ENCODE data around the gene ZGPAT. TPM values are rescaled to one million over a fixed set of nuclear protein-coding genes. Genes with fewer than 3 reads are reported as not detected.
"Not testable (repeated sequence)": the region's sequence is repeated elsewhere in the genome, so short reads cannot be mapped to it uniquely, and the experiment has no call there.

Gene ZGPAT
- total RNA-seq, 1 experiment from 2014 or later: 44.3 TPM

- no peak for DNase-seq (ENCODE audit: low read depth)
- in situ Hi-C loops (cut with HindIII; ENCODE audit: low pct_unique_long_range_greater_than_20kb, low sequenced_read_pairs): no loop called here
These were observed 1.3 kb downstream of the ZGPAT start for GRCh38 chr20:63709149-63709527.

GRCh38 chr20:63711085-63711645, 3.3 kb downstream of the ZGPAT start:
- in situ Hi-C loops (cut with HindIII; ENCODE audit: low pct_unique_long_range_greater_than_20kb, low sequenced_read_pairs): no loop called here
- DNase-seq (ENCODE audit: low read depth): no peak

GRCh38 chr20:63712191-63712590, 4.4 kb downstream of the ZGPAT start:
- in situ Hi-C loops (cut with HindIII; ENCODE audit: low pct_unique_long_range_greater_than_20kb, low sequenced_read_pairs): no loop called here

GRCh38 chr20:63714858-63715257, 7.0 kb downstream of the ZGPAT start:
- no peak for DNase-seq (ENCODE audit: low read depth)
- in situ Hi-C loops (cut with HindIII; ENCODE audit: low pct_unique_long_range_greater_than_20kb, low sequenced_read_pairs): no loop called here

More at GRCh38 chr20:63712191-63712590, 4.4 kb downstream of the ZGPAT start:
- no peak for DNase-seq (ENCODE audit: low read depth)

GRCh38 chr20:63718996-63719395, 11.2 kb downstream of the ZGPAT start:
- DNase-seq (ENCODE audit: low read depth): no peak
- in situ Hi-C loops (cut with HindIII; ENCODE audit: low pct_unique_long_range_greater_than_20kb, low sequenced_read_pairs): no loop called here

GRCh38 chr20:63722967-63723622, 15.3 kb downstream of the ZGPAT start:
- in situ Hi-C loops (cut with HindIII; ENCODE audit: low pct_unique_long_range_greater_than_20kb, low sequenced_read_pairs); DNase-seq (ENCODE audit: low read depth): not testable (repeated sequence)

GRCh38 chr20:63730189-63730733, 22.4 kb downstream of the ZGPAT start:
- DNase-seq (ENCODE audit: low read depth); in situ Hi-C loops (cut with HindIII; ENCODE audit: low pct_unique_long_range_greater_than_20kb, low sequenced_read_pairs): not testable (repeated sequence)

GRCh38 chr20:63731410-63731809, 23.6 kb downstream of the ZGPAT start:
- no peak for DNase-seq (ENCODE audit: low read depth)
- in situ Hi-C loops (cut with HindIII; ENCODE audit: low pct_unique_long_range_greater_than_20kb, low sequenced_read_pairs): no loop called here

GRCh38 chr20:63732118-63733095, 24.6 kb downstream of the ZGPAT start:
- in situ Hi-C loops (cut with HindIII; ENCODE audit: low pct_unique_long_range_greater_than_20kb, low sequenced_read_pairs): no loop called here
- no peak for DNase-seq (ENCODE audit: low read depth)

GRCh38 chr20:63733117-63733516, 25.3 kb downstream of the ZGPAT start:
- in situ Hi-C loops (cut with HindIII; ENCODE audit: low pct_unique_long_range_greater_than_20kb, low sequenced_read_pairs): no loop called here
- no peak for DNase-seq (ENCODE audit: low read depth)

- no peak for DNase-seq (ENCODE audit: low read depth)
- in situ Hi-C loops (cut with HindIII; ENCODE audit: low pct_unique_long_range_greater_than_20kb, low sequenced_read_pairs): no loop called here
These were observed 25.8 kb downstream of the ZGPAT start for GRCh38 chr20:63733579-63734081.

GRCh38 chr20:63734111-63734945, 26.5 kb downstream of the ZGPAT start:
- in situ Hi-C loops (cut with HindIII; ENCODE audit: low pct_unique_long_range_greater_than_20kb, low sequenced_read_pairs): no loop called here
- no peak for DNase-seq (ENCODE audit: low read depth)

- in situ Hi-C loops (cut with HindIII; ENCODE audit: low pct_unique_long_range_greater_than_20kb, low sequenced_read_pairs): no loop called here
These were observed 27.4 kb downstream of the ZGPAT start for GRCh38 chr20:63734946-63735858.

GRCh38 chr20:63735859-63736718, 28.2 kb downstream of the ZGPAT start, which contains the start of gene LIME1:
TSS of gene LIME1 (plus strand) at chr20:63736664. CDS start at chr20:63737550, 886 bp downstream.
- no peak for DNase-seq (ENCODE audit: low read depth)
- in situ Hi-C loops (cut with HindIII; ENCODE audit: low pct_unique_long_range_greater_than_20kb, low sequenced_read_pairs): no loop called here

More at GRCh38 chr20:63734946-63735858, 27.4 kb downstream of the ZGPAT start:
- DNase-seq (ENCODE audit: low read depth): no peak

- in situ Hi-C loops (cut with HindIII; ENCODE audit: low pct_unique_long_range_greater_than_20kb, low sequenced_read_pairs): no loop called here
- DNase-seq (ENCODE audit: low read depth): no peak
These were observed 29.3 kb downstream of the ZGPAT start for GRCh38 chr20:63736893-63737694.
